GM06990 (cell line): ENCODE data around the gene RNF121.

Source experiments
- DNase-seq: peaks from one replicate; pipeline ENCODE4 v3.0.0-alpha.2; 2011; ENCODE audit not compliant: insufficient read length; ENCODE audit errors: extremely low read depth
- H3K27me3 ChIP-seq: replicated peaks from 2 replicates; pipeline ENCODE4 v1.6.0; 2011; ENCODE audit warnings: low read length; ENCODE audit not compliant: control insufficient read depth, insufficient read depth
- H3K36me3 ChIP-seq: 2 replicates; pipeline ENCODE4 v1.5.1; 2011; ENCODE audit warnings: low read length; ENCODE audit not compliant: control insufficient read depth, insufficient read depth
- H3K4me3 ChIP-seq: replicated peaks from 2 replicates; pipeline ENCODE4 v1.5.1; 2011; ENCODE audit warnings: low read depth, mild to moderate bottlenecking, control low read depth, low read length
- TF ChIP-seq, protein P1 (sequence below): IDR thresholded peaks from 2 replicates; pipeline ENCODE4 v1.5.1; 2011; ENCODE audit warnings: low read length, control low read depth, mild to moderate bottlenecking, inconsistent platforms; ENCODE audit not compliant: insufficient read depth, poor library complexity, severe bottlenecking

The RNF121 gene

DNA sequence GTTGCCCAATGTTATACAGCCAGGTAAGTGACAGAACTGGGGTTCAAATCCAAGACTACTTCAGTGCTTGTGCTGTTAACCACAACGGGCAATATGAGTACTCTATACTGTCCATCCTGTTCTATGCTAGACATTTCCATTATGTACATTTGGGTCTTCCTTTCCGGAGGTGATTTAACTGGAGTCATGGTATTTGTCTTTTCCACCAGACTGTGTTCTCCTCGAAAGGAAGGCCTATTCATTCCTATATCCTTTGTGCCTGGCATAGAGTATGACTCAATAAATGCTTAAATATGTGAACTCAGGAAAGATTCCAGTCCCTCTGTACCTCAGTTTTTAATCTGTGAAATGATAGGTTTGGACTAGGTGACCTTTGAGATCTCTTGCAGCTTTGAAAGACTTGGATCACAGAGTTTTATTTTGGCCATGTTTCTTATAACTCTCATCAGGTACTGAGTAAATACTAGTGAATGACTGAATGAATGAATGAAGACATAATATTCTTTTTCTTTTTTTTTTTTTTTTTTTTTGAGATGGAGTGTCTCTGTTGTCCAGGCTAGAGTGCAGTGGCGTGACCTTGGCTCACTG is 6.6 kb downstream of the RNF121 start:
- no peak for DNase-seq
- no peaks in the 10 kb centered on the region for H3K27me3 ChIP-seq
- H3K4me3 ChIP-seq = no peak overlapping the region
- no peaks in the 10 kb centered on the region; the same call in 1 of the 2 replicates for H3K36me3 ChIP-seq
- TF ChIP-seq, protein P1, sequence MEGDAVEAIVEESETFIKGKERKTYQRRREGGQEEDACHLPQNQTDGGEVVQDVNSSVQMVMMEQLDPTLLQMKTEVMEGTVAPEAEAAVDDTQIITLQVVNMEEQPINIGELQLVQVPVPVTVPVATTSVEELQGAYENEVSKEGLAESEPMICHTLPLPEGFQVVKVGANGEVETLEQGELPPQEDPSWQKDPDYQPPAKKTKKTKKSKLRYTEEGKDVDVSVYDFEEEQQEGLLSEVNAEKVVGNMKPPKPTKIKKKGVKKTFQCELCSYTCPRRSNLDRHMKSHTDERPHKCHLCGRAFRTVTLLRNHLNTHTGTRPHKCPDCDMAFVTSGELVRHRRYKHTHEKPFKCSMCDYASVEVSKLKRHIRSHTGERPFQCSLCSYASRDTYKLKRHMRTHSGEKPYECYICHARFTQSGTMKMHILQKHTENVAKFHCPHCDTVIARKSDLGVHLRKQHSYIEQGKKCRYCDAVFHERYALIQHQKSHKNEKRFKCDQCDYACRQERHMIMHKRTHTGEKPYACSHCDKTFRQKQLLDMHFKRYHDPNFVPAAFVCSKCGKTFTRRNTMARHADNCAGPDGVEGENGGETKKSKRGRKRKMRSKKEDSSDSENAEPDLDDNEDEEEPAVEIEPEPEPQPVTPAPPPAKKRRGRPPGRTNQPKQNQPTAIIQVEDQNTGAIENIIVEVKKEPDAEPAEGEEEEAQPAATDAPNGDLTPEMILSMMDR = no peak

DNA sequence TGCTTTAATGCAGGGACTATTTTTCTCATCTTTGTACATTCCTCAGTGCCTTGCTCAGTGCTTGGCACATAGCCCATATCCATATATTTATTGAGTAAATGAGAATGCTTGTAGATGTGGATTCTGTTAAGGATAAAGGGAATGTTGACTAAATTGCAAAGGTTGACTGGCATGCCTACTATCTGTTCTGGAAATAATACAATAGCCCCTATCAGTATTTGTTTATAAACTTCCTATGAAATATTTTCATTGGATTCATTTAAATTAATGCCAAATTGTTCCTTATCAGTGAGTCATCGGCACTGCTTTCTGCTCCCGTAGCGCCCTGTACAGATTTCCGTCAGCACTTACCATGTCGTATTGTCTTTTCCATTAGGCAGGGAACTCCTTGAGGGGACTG is 8.0 kb downstream of the RNF121 start:
- Histone ChIP-seq H3K4me3 (no peak overlapping the region), H3K36me3 (no peaks in the 10 kb centered on the region; the same call in none of the 2 replicates), H3K27me3 (no peaks in the 10 kb centered on the region)
- no peak for DNase-seq
- TF ChIP-seq, protein P1 = no peak

DNA sequence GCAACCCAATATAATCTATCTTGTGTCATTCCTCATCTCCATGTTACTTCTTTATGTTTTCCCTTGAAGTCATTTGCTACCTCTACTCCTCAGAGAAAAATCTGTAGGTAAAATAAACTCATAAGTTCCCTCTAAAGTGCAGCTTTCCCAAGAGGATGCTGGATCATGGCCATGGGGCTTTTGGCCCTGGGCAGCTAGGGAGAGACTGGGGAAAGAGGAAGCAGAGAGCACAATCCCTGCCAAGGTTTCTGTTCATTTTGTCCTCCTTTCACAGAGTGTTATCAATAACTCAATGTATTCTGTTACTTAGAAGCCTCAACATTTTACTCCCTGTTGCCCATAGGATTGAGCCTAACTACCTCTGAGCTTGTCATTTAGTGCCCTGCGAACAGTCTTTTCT is 9.0 kb downstream of the RNF121 start:
- H3K4me3 ChIP-seq = no peak overlapping the region
- TF ChIP-seq, protein P1 = no peak
- H3K36me3 ChIP-seq = no peaks in the 10 kb centered on the region; the same call in none of the 2 replicates
- no peak for DNase-seq
- H3K27me3 ChIP-seq = no peaks in the 10 kb centered on the region

DNA sequence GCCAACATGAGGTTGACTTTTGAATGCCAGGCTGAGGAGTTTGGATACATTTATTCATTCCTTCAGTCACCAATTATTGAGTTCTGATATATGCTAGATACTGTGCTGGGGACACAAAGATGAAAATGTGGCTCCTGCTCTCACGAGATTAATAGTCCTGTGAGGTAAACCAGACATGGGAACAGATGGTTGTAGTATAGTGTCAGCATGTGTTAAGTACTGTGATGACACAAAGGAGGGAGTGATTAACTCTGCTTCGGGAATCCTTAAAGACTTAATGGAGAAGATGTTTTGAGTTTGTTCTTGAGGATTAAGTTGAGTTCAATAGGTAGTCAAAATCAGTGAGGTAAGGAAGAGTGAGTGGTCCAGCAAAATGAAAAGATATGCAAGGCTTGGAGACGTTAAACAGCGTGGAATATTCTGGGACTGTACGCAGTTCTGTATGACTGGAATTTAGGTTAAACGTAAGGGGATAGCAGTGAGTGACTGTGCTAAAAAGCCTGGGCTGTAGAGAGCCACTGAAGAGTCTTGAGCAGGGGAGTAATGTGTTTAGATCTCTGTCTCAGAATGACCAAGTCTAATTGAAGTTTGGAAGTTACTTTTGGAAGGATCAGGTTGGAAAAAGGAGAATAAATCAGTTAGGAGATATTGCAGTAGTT is 11.8 kb downstream of the RNF121 start:
- Histone ChIP-seq H3K4me3 (no peak overlapping the region), H3K36me3 (no peaks in the 10 kb centered on the region; the same call in none of the 2 replicates), H3K27me3 (no peaks in the 10 kb centered on the region)
- TF ChIP-seq, protein P1 = no peak
- DNase-seq = no peak

DNA sequence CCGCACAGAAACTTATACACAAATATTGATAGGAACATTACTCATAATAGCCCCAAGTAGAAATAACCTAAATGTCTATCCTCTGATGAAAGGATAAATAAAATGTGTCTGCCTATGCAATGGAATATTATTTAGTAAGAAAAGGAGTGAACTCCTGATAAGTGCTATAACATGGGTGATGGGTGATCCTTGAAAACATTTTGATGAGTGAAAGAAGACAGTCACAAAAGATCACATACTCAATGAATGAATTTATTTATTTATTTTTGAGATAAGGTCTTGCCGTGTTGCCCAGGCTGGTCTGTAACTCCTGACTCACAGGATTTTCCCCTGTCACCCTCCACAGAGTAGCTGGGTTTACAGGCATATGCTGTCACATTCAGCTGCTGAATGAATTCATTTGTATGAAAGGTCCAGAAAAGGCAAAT is 17.3 kb downstream of the RNF121 start:
- Histone ChIP-seq H3K4me3 (no peak overlapping the region), H3K36me3 (no peaks in the 10 kb centered on the region; the same call in none of the 2 replicates), H3K27me3 (no peaks in the 10 kb centered on the region)
- DNase-seq = no peak
- TF ChIP-seq, protein P1 = no peak

DNA sequence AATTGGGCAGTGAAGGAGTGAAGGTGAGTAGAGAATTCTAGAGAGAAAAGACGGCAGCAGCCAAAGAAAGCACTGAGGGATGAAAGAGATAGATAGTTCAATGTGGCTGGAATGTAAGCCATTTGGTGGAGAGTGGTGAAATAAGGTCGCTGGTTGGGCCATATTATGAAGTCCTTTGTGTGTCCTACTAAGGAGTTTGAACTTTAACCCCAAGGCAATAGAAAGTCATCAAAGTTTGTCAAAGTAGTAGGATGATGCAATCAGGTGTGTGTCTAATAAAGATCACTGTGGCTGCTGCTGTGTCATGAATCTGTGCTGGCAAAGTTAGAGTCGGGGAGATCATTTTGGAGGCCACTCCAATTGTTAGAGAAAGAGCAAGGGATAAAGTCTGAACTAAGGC is 18.7 kb downstream of the RNF121 start:
- DNase-seq = no peak

More for the DNA sequence above, 18.7 kb downstream of the RNF121 start:
- Histone ChIP-seq H3K4me3 (no peak overlapping the region), H3K27me3 (no peaks in the 10 kb centered on the region), H3K36me3 (no peaks in the 10 kb centered on the region; the same call in 1 of the 2 replicates)
- TF ChIP-seq, protein P1 = no peak
